ENCODE results near the gene SENP5.

The SENP5 gene

DNA sequence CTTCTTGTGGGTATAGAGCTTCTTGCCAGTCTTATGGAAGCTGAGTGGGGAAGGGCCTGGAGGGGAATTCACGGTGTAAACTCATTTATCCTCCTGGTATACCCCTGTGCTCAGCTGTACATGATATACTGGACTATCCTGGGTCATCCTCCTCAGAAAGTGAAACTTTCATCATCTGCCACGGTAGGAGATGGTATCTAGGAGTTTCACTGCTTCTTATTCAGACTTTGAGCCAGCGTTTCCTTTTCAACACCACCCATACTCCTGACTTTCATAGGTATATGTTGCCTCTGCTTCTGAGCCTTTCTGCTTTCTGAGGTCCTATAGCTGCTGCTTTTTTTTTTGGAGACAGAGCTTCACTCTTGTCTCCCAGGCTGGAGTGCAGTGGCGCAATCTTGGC lies 15.6 kb downstream of the SENP5 start:
- no peak for DNase-seq (ENCODE audit: low spot score)

DNA sequence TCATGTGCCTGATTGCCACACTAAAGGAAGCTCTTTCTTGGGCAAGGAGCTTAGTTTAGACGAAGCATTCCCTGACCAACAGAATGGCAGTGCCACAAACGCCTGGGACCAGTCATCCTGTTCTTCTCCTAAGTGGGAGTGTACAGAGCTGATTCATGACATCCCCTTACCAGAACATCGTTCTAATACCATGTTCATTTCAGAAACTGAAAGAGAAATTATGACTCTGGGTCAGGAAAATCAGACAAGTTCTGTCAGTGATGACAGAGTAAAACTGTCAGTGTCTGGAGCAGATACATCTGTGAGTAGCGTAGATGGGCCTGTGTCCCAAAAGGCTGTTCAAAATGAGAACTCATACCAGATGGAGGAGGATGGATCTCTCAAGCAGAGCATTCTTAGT lies 18.4 kb downstream of the SENP5 start:
- DNase-seq (ENCODE audit: low spot score): no peak

DNA sequence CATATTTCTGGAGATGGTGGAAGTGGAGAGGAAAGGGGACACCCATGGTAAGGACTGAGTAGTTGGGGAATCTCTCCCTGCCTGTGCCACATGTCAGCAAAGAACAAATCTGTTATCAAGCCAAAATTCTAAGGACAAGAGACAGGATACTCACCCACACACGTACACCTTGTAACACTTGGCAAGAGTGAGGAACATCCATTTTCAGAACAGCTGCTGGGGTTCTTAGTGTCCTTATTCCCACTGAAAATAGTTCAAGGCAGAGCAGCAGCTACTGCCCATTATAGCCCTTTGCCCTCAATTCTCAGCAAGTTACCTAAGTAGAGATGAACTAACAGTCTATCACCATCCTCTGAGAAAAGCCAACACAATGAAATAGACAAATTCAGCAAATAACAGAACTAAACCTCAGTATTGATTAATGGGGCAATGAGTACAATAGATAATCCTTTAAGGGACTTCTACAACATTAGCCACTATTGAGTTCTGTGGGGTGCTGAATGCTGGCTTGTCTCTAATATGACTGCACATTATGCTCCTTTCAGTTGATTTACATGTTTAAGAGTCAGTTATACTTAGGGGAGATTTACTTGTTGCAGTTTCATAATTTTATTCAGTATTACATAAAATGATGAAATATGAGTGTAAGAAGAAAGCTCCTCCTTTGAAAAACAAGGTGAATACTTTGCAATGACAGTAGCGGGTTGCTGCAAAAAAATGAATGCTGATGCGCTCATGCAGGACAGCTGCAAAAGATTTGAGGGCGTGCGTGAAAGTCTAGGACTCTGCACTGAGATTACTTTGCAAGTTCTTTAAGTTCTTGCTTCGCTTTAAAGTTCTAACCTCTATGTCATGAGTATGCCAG lies 22.4 kb downstream of the SENP5 start:
- DNase-seq (ENCODE audit: low spot score): no peak

DNA sequence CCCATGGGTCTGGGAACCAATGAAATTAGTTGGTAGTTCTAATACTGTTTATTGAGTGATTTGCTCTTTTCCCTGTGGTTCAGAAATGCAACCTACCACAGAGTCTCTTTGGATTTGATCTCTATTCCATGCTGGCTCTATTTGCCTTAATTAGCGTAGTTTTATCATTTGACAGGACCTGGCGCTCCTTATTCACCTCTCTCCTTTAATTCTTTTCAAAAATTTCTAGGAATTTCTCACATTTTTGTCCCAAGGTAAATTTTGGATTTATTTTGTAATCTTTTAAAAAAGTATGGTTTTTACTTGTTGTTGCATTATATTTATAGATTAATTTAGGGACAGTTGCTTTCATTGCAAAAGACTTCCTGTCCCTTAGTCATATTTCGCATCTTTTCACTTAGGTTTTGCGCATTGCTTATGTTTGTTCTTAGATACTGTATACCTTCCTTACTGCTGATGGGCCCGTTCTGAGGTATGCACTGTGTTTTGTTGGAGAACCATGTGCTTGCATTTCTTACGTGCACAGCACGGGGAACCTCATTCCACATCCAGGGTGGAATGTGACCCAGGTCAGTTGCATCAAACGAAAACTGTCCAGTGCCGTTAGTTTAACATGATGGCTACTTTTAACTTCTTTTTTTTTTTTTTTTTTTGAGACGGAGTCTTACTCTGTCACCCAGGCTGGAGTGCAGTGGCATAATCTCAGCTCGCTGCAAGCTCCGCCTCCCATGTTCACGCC lies 27.0 kb downstream of the SENP5 start:
- no peak for DNase-seq (ENCODE audit: low spot score)

DNA sequence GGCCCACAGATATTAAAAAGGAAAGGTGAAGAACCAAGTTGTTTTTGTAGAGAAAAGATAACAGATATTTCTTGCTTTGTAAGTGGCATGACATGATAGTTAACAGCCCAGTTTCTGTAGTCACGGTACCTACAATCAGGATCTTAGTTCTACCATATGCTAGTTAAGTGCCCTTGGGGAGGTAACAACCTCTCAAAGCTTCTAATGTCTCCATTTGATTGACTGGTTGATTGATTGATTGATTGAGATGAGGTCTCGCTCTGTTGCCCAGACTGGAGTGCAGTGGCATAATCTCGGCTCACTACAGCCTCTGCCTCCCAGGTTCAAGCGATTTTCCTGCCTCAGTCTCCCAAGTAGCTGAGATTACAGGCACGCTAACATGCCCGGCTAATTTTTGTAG lies 28.5 kb downstream of the SENP5 start:
- DNase-seq (ENCODE audit: low spot score): no peak

DNA sequence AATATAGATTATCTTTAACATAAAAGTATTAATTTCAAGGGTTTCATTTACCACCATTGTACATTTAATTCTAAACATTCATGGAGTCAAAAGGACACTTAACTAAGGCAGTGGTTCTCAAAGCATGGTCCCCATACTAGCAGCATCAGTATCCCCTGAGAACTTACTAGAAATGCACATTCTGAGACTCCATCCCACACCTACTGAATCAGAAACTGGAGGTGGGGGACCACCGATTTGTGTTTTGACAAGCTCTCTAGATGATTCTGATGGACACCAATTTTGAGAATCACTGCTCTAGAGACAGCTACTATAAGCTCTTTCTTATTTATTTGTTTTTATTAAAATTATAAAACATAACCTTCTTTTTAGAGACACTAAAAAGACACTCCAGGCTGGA lies 34.0 kb downstream of the SENP5 start:
- no peak for DNase-seq (ENCODE audit: low spot score)

DNA sequence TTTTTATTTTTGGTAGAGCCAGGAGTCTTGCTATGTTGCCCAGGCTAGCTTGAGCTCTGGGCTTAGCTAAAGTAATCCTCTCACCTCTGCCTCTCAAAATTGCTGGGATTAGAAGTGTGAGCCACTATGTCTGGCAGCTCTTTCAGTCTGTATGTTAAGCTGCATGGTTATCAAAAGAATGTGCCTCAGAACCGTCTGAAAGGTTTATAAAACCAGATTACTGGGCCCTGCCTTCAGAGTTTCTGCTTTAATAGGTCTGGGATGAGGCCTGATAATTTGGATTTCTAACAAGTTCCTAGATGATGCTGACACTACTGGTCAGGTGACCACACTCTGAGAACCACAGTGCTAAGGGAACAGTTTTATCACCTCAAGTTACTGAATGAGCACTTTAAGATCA lies 34.6 kb downstream of the SENP5 start:
- DNase-seq (ENCODE audit: low spot score): no peak

DNA sequence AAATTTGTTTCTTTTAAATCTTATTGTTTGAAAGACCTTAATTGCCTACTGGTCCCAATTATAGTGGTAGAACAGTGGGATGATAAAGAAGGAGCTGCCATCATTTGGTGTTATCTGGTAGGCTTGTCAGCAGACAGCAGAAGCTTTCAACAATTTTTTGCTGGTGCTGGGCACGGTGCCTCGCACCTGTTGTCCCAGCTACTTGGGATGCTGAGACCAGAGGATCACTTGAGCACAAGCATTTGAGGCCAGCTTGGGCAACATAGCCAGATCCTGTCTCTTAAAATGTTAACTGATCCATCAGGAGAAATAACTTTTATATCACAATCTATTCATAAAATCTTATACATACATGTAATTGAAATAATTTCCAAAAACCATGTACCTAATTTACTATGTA lies 36.0 kb downstream of the SENP5 start:
- no peak for DNase-seq (ENCODE audit: low spot score)

DNA sequence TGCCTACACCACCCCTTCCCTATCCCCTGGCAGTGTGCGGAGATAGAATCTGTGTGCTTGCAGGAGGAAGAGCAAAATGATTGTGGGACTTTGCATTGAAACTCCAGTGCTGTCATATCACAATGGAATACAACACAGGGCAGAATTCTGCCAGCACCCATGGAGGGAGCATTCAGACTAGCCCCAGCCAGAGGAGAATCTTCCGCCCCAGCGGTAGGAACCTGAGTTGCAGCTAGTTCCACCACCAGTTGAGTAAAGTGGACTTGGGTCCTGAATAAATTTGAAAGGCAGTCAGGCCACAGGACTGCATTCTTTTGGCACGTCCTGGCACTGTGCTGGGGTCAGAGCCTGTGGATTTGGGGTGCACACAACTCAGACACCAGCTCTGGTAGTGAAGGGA lies 47.1 kb downstream of the SENP5 start:
- DNase-seq (ENCODE audit: low spot score): no peak

DNA sequence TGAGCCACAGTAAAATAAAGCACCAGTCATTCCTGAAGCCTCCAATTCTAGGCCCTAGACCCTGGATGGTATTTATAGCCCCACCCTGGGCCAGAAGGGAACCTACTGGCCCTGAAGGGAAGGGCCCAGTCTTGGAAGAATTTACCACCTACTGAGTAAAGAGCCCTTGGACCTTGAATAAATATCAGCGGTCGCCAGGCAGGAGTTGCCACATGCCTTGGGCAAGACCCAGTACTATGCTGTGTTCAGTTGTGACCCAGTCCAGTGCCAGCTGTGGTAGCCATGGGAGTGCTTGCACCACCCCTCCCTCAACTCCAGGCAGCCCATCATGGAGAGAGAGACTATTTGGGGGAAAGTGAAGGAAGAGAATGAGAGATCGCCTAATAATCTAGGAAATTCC lies 47.7 kb downstream of the SENP5 start:
- no peak for DNase-seq (ENCODE audit: low spot score)

DNA sequence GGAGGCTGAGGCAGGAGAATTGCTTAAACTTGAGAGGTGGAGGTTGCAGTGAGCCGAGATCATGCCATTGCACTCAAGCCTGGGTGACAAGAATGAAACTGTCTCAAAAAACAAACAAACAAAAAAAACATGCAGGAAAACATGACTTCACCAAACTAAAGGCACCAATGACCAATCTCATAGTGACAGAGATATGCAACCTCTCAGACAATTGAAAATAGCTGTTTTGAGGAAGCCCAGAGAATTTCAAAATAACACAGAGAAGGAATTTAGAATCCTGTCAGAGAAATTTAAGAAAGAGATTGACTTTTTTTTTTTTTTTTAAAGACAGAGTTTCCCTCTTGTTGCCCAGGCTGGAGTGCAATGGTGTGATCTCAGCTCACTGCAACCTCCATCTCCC lies 48.5 kb downstream of the SENP5 start:
- DNase-seq (ENCODE audit: low spot score): no peak

DNA sequence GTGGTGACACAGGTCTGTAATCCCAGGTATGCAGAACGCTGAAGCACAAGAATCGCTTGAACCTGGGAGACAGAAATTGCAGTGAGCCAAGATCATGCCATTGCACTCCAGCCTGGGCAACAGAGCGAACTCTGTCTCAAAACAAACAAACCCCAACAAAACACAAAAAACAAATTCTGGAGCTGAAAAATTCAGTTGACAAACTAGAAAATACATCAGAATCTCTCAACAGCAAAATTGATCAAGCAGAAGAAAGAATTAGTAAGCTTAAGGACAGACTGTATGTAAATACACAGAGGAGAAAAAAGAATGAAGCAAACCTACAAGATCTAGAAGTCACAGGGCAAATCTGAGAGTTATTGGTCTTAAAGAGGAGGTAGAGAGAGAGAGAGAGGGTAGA lies 49.3 kb downstream of the SENP5 start:
- no peak for DNase-seq (ENCODE audit: low spot score)

DNA sequence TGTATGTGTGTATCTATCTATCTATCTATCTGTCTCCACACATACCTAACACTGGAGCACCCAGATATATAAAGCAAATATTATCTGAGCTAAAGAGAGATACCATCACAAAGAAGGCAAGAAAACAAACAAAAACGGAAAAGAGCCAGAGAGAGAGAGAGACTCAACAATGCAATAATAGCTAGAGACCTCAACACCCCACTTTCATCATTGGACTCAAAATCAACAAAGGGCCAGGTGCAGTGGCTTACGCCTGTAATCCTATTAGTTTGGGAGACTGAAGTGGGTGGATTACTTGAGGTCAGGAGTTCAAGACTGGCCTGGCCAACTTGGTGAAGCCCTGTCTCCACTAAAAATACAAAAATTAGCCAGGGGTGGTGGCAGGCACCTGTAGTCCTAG lies 51.2 kb downstream of the SENP5 start:
- DNase-seq (ENCODE audit: low spot score): no peak

DNA sequence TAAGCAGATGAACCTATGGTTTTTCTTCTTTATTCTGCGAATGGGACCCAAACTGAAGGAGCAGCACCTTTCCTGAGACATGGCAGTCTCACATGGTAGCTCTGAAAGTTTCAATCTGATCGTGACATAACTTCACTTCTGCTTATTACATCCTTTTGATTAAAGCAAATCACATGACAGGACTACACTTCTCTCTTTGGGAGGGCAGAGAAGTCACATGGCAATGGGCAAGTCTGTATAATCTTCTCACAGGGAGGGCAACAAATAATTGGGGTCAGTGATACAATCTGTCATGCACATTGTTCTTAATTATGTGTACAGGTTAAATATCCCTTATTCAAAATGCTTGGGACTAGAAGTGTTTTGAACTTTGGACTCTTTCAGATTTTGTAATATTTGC lies 53.0 kb downstream of the SENP5 start:
- no peak for DNase-seq (ENCODE audit: low spot score)

DNA sequence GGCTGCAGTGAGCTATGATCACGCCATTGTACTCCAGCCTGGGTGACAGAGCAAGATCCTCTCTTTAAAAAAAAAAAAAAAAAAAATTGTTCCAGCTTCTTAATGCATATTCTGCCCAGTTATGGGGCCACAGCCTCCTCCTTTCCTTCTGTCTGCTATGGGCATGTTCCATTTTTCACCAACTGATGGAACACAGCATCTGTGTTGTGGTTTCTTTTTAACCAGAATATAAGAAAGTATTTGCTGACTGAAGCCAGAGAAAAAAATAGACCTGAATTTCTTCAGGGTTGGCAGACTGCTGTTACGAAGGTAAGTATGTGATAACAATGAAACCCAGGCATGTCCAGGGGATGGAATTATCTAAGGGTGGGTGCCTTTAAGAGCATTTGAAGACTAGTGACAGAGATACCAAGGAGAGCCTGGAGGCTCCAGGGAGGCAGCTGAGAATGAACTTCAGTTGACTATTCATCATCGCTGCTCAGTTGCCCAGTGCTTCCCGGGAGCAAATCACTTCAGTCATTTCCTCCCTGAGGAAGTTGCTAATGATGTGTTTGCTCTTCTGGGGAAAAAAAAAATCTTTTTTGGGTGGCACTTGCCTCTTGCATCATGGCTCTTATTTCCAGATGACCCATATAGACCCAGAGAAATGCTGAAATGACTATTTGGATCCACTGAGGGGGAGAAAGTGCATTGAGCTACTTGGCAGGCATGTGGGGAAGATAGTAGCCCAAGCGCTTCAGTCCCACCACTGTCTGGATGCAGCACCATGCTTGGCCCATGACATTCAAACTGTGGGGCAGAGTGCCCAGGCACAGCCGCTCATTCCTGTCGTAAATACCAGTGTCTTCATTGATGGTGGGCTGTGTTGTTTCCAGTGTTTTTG lies 60.1 kb downstream of the SENP5 start:
- no peak for DNase-seq (ENCODE audit: low spot score)

DNA sequence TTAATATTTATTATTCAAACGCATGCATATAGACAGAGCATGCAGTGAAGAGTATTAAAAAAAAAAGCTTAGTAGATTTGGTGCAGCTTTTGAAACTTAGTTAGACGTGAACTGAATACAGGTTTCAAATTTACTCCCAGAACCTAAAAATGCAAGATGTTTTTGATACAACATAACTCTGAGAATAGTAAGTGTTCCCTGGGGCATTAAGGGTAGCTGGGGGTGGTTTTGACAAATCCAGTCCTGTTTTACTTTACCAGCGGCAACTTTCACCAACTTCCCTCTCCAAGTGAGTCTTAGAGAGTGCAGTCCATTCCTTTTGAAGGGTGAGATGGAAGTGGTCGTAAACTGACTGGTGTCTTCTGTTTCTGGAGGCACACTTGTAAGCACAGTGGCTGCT lies 63.4 kb downstream of the SENP5 start:
- no peak for DNase-seq (ENCODE audit: low spot score)

DNA sequence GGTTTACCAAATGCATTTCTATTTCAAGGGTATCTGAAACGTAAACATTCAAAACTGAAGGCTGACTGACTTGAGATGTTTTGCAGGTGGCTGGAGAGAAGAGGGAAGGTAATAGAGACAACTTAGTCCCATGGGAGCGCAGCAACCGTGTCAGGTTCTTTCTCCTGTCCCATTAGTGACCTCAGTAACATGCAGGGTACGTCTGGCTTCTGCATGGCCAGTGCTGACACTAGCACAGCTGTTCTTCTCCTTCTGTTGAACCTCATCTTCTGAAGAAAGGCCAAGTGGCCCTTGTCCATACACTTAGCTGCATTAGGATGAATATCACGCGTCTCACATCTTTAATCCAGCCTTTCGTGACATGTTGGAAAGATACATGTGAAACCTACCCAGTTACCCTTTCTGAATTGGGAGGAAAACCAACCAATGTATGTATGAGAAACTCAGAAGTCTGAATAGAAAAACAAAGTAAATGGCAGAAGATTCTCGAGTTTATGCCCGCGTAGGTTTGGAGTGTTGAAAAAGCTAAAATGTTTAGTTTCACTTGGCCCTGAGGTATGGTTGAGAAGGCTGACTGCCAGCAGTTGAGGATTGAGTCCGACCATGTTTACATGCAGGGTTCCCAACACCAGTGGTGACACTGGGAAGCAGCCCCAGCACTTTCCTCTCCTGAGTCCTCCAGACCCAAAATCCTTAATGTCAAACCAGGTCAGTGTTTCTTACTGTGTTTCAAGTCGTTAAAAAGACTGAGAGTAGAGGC lies 64.3 kb downstream of the SENP5 start:
- DNase-seq (ENCODE audit: low spot score): no peak

DNA sequence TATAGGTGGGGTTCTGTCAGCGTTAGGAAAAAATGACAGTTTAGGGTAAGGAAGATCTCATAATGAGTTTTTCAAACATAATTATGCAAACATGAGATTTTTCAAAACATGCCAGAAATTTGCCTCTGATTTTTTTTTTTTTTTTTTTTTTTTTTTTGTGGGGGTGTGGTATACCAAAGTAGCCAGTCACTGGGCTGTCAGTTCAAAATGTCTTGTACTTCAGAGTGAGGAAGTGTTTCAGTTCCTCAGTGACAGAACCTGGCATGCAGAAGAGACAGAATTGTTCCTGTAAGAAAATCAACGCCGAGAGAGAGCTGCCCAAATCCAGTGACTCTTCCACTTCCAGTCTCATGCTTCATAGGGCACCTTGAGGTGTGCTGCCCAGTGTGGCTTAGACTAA lies 64.9 kb downstream of the SENP5 start:
- DNase-seq (ENCODE audit: low spot score): no peak

DNA sequence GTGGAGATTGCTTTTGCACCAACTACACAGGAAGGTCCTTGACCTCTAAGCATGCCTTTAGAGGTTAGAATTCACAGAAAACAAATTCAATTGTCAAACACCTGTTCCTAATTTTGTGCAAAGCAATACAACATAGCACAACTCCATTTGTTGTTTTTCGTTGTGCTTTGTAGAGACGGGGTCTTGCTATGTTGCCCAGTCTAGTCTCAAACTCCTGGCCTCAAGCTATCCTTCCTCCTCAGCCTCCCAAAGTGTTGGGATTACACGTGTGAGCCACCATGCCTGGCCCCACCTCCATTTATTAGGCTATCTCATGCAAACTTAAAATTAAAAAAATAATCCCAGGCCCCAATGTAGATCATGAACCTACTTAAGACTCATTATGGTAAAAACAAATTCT lies 68.6 kb downstream of the SENP5 start:
- no peak for DNase-seq (ENCODE audit: low spot score)

DNA sequence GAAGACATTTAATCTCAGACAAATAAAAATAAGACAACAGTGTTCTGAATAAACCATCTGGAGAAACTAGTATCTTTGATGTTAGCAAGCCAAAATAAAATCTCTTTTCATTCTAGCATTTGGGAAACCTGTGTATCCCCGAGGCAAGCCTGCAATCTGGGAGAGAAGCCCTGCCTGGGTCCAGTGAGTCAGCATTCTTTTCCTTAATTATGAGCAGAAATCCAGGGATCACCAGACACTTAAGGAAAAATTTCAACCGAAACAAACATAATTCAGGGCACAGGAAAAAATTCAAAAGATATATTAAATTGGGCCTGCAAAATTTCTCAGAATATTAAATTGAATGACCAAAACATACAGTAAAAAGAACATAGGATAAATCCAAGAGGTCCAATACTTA lies 70.4 kb downstream of the SENP5 start:
- DNase-seq (ENCODE audit: low spot score): no peak

DNA sequence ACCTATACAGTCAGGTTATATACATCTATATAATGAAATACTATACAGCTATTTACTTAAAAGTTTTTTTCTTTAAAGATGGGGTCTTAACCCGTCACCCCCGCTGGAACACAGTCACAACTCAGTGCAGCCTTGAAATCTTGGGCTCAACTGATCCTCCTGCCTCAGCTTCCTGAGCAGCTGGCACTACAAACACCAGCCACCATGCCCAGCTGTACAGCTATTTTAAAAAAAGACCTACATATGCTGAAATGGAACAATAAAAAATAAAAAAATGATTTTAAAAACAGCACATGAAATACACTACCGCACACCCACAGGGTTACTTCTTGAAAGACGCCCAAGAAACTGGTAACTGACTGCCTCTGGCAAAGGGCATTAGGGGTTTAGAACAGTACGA lies 70.9 kb downstream of the SENP5 start:
- no peak for DNase-seq (ENCODE audit: low spot score)

DNA sequence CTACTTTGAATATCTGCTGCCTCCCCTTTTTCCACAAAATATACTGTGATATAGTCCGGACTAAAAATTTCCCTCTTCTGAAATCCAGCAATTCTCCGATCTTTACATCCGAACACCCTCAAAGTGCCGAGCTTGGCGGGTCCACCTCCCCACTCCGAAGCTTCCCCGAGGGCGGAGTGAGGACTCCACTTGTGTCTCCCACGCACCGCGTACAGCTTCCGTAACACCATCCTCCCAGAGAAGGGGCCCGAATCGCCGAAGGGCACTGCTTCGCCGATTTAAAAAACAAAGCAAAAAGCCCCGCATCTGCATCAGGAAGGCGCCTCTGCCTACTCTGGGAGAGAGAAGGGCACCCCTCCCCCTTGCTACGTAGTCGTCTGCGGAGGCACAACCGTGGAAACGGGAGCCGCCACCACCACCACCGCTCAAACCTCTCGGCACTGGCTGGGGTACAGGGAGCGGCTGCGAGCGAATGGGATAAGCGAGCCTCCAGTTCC lies 74.1 kb downstream of the SENP5 start:
- peak; percentile 62 for DNase-seq (ENCODE audit: low spot score)

All from AG20443 (cell line).